HCT116 (cell line): Measurements from ENCODE around the gene RALB. TPM values are rescaled to one million over a fixed set of nuclear protein-coding genes. Genes with fewer than 3 reads are reported as not detected.

Experiments used
- ATAC-seq: fragments of 200-7000 bp; cut with Tn5 transposase; 2 replicates; pipeline ENCODE4 v1.9.1; 2020; ENCODE audit warnings: mild to moderate bottlenecking, moderate library complexity
- BruUV-seq: library from RNA; stranded (reverse); fragments of 400-500 nt; replicated peaks from 2 replicates; lab custom pipeline; 2021; lab: Mats Ljungman, UMichigan
- CTCF ChIA-PET: fragments of 300-600 bp; sonication (Branson Sonifier 250); formaldehyde crosslinking; loops from one replicate; lab custom pipeline; 2021; ENCODE audit warnings: antibody characterized with exemption; lab: Charles Lee
- POLR2A ChIA-PET: fragments of 300-600, 350-600 bp; sonication (Branson Sonifier 250); formaldehyde crosslinking; loops from one replicate; lab custom pipeline; 2021; ENCODE audit warnings: antibody characterized with exemption; lab: Charles Lee
- RAD21 ChIA-PET, 2 experiments: fragments of 300-600 bp; sonication (Branson Sonifier 250); formaldehyde crosslinking; loops; one replicate each; lab custom pipeline; 2023; ENCODE audit warnings: low total read pairs in 2 of 2; ENCODE audit not compliant: uncharacterized antibody in 2 of 2, unreplicated experiment in 2 of 2, low non-redundant PET in 1 of 2; lab: Charles Lee
- DNase-seq: peaks from one replicate; pipeline ENCODE4 v3.0.0-alpha.2; 2010; ENCODE audit warnings: low read depth, low spot score
- H2AFZ ChIP-seq: fragments of 200-600 bp; shearing (Covaris generic), sonication (generic); 2 replicates; pipeline ENCODE4 v1.6.1; 2017; ENCODE audit warnings: low read depth, mixed run types, mixed read lengths, antibody characterized with exemption, low read length; ENCODE audit not compliant: poor library complexity, severe bottlenecking
- H3K27ac ChIP-seq: 2 replicates; pipeline ENCODE4 v1.5.1; 2012; ENCODE audit warnings: low read depth, low read length
- H3K27me3 ChIP-seq: fragments of 200-600 bp; sonication (generic); 2 replicates; pipeline ENCODE4 v1.6.1; 2016; ENCODE audit warnings: mixed run types, low read length, mixed read lengths; ENCODE audit not compliant: insufficient read depth
- H3K36me3 ChIP-seq, 2 experiments: fragments of 200-500 bp in 1 of 2; fragments of 200-600 bp in 1 of 2; sonication (Bioruptor generic) in 1 of 2; sonication (generic) in 1 of 2; 2 replicates each; pipeline versions ENCODE4 v1.5.1 to v1.6.1; 2014 to 2016; ENCODE audit warnings: low read length in 2 of 2, inconsistent platforms in 1 of 2, mixed read lengths in 1 of 2, mixed run types in 1 of 2; ENCODE audit not compliant: insufficient read depth in 2 of 2, control insufficient read depth in 1 of 2
- H3K4me1 ChIP-seq, 2 experiments: fragments of 200-600 bp in 1 of 2; sonication (generic) in 1 of 2; 2 replicates each; pipeline versions ENCODE4 v1.5.1 to v1.6.1; 2012 to 2017; ENCODE audit warnings: low read length in 2 of 2, inconsistent platforms in 1 of 2, mild to moderate bottlenecking in 1 of 2, mixed read lengths in 1 of 2, mixed run types in 1 of 2, moderate library complexity in 1 of 2; ENCODE audit not compliant: insufficient read depth in 2 of 2, control insufficient read depth in 1 of 2
- H3K4me2 ChIP-seq: fragments of 200-600 bp; sonication (generic); 2 replicates; pipeline ENCODE4 v1.6.1; 2017; ENCODE audit warnings: mixed run types, low read length, mixed read lengths
- H3K4me3 ChIP-seq, 2 experiments: fragments of 200-600 bp in 1 of 2; sonication (generic) in 1 of 2; replicated peaks in 1 of 2; 2 replicates each; pipeline ENCODE4 v1.5.1; 2011 to 2016; ENCODE audit warnings: low read length in 2 of 2, control low read depth in 1 of 2, low read depth in 1 of 2, mild to moderate bottlenecking in 1 of 2, mixed read lengths in 1 of 2, mixed run types in 1 of 2
- H3K79me2 ChIP-seq: fragments of 200-600 bp; sonication (generic); 2 replicates; pipeline ENCODE4 v1.6.1; 2017; ENCODE audit warnings: mild to moderate bottlenecking, mixed run types, low read length, moderate library complexity, mixed read lengths; ENCODE audit not compliant: insufficient read depth
- H3K9ac ChIP-seq: fragments of 200-600 bp; sonication (generic); 2 replicates; pipeline ENCODE4 v1.6.1; 2016; ENCODE audit warnings: low read length, mixed read lengths
- H3K9me2 ChIP-seq: fragments of 200-600 bp; sonication (generic), shearing (Covaris generic); 2 replicates; pipeline ENCODE4 v1.6.1; 2017; ENCODE audit warnings: mixed run types, mild to moderate bottlenecking, moderate library complexity; ENCODE audit not compliant: insufficient read depth
- H3K9me3 ChIP-seq, 2 experiments: fragments of 200-500 bp in 1 of 2; fragments of 200-600 bp in 1 of 2; sonication (Bioruptor generic) in 1 of 2; sonication (generic) in 1 of 2; 2 replicates each; pipeline ENCODE4 v1.6.1; 2014 to 2017; ENCODE audit warnings: low read length in 2 of 2, mixed read lengths in 2 of 2, inconsistent platforms in 1 of 2, low read depth in 1 of 2, mild to moderate bottlenecking in 1 of 2, mixed run types in 1 of 2, moderate library complexity in 1 of 2; ENCODE audit not compliant: control insufficient read depth in 1 of 2, insufficient read depth in 1 of 2
- H4K20me1 ChIP-seq: fragments of 200-600 bp; sonication (generic), shearing (Covaris generic); 2 replicates; pipeline ENCODE4 v1.6.1; 2017; ENCODE audit warnings: mixed run types, mild to moderate bottlenecking, moderate library complexity; ENCODE audit not compliant: insufficient read depth
- CBX3 ChIP-seq: IDR thresholded peaks from 2 replicates; pipeline ENCODE4 v1.6.1; 2012; ENCODE audit warnings: low read depth
- EZH2phosphoT487 ChIP-seq: fragments of 200-600 bp; IDR thresholded peaks from 2 replicates; pipeline ENCODE4 v1.6.1; 2018; ENCODE audit warnings: antibody characterized with exemption, borderline replicate concordance
- FOSL1 ChIP-seq: IDR thresholded peaks from 2 replicates; pipeline ENCODE4 v1.6.1; 2012; ENCODE audit warnings: low read depth
- JUND ChIP-seq: IDR thresholded peaks from 2 replicates; pipeline ENCODE4 v1.6.1; 2012
- POLR2A ChIP-seq: IDR thresholded peaks from 2 replicates; pipeline ENCODE4 v1.7.0; 2011; ENCODE audit warnings: borderline replicate concordance; ENCODE audit not compliant: insufficient read depth, insufficient read length; ENCODE audit errors: extremely low read depth
- TCF7L2 ChIP-seq: IDR thresholded peaks from 2 replicates; pipeline ENCODE4 v1.7.0; 2011; ENCODE audit warnings: borderline replicate concordance, inconsistent platforms; ENCODE audit not compliant: insufficient read depth, insufficient read length; ENCODE audit errors: extremely low read depth
- YY1 ChIP-seq: IDR thresholded peaks from 2 replicates; pipeline ENCODE4 v1.6.1; 2011; ENCODE audit warnings: low read length, low read depth, moderate library complexity, mild to moderate bottlenecking; ENCODE audit not compliant: insufficient replicate concordance; ENCODE audit errors: extremely low read depth
- intact Hi-C: fragments of 100-400 bp; cut with micrococcal nuclease; formaldehyde crosslinking; loops from 2 replicates; pipeline ENCODE4 v1.10.0; 2022
- total RNA-seq: library from RNA; stranded (reverse); gene quantifications from one replicate; pipeline ENCODE4 v1.2.1, GENCODE V29; 2021; ENCODE audit not compliant: unreplicated experiment
- TF ChIP-seq, protein P1 (sequence below): IDR thresholded peaks from 2 replicates; pipeline ENCODE4 v1.6.1; 2012
- TF ChIP-seq, protein P2 (sequence below), 3 experiments: fragments of 200-600 bp in 1 of 3; sonication (generic) in 1 of 3; IDR thresholded peaks in 2 of 3; conservative IDR thresholded peaks in 1 of 3; 2 replicates each; pipeline ENCODE4 v1.5.1; 2012 to 2017; ENCODE audit warnings: low read depth in 2 of 3, low read length in 2 of 3, antibody characterized with exemption in 1 of 3, borderline replicate concordance in 1 of 3, control low read depth in 1 of 3, mild to moderate bottlenecking in 1 of 3, mixed read lengths in 1 of 3, mixed run types in 1 of 3, moderate library complexity in 1 of 3; ENCODE audit not compliant: insufficient read depth in 1 of 3
- TF ChIP-seq, protein P3 (sequence below): IDR thresholded peaks from 2 replicates; pipeline ENCODE4 v1.6.1; 2012

Gene RALB
- total RNA-seq, 1 experiment from 2014 or later: 42.8 TPM

DNA sequence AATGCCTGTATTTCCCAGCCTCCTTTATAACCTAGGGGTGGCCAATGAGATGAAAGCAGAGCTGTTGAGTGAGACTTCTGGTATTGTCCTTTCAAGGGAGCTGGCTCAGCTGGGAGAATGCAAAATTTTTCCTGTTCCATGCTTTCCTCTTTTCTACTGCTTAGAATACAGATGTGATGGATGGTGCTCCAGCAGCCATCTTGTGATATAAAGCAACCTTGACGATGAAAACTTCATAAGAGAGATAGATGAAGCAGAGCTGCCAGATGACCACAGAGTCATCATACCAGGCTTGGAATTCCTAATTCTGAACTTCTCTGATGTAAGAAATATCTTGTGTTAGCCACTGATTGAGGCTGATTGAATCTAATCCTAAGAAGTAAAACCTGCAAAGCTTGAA is 81.4 kb downstream of the RALB start:
- no peaks in the 10 kb centered on the region for H3K79me2 ChIP-seq
- BruUV-seq: no TSS peak
- H3K4me3 ChIP-seq: no peak overlapping the region
- DNase-seq (no peak), ATAC-seq (no peak)
- no peak overlapping the region for H2AFZ ChIP-seq
- H3K27me3 ChIP-seq: 0 out of 2 replicates have a peak, but pooled peaks cover 3% of the 10 kb centered on the region
- H4K20me1 ChIP-seq: no peaks in the 10 kb centered on the region
- ChIA-PET RAD21 (no interaction called here), CTCF (no interaction called here), POLR2A (no interaction called here)
- no peaks in the 10 kb centered on the region for H3K9me3 ChIP-seq
- no peak overlapping the region for H3K9ac ChIP-seq
- TF ChIP-seq YY1 (no peak), FOSL1 (no peak), EZH2phosphoT487 (no peak), CBX3 (no peak), TCF7L2 (no peak)
- TF ChIP-seq, protein P1, sequence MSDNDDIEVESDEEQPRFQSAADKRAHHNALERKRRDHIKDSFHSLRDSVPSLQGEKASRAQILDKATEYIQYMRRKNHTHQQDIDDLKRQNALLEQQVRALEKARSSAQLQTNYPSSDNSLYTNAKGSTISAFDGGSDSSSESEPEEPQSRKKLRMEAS: no peak
- no peak overlapping the region for H3K27ac ChIP-seq
- intact Hi-C loops: no loop called here
- H3K4me1 ChIP-seq: no peaks in the 10 kb centered on the region
- no peak overlapping the region for H3K4me2 ChIP-seq
- H3K9me2 ChIP-seq: no peaks in the 10 kb centered on the region
- H3K36me3 ChIP-seq: no peaks in the 10 kb centered on the region

DNA sequence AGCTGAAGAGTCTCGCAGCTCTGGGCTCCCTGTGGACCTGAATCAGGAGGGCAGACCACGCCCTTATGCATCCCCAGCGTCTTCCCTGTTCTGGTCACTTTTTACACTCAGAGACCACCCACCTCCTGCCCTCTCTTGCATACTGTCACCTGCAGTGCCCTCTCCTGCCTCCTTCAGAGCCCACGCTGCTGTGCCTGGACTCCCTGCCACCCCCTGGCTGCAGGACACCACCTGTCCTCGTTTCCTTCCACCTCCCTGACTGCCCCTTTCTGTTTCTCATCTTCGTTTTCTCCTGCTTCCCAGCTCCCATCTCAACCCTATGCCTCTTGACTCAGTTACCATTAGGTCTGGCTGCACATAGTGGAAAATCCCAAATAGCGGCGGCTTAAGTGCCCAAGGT is 84.1 kb downstream of the RALB start:
- no peak overlapping the region for H3K4me3 ChIP-seq
- no peak for DNase-seq
- ChIA-PET CTCF (no interaction called here), RAD21 (no interaction called here), POLR2A (no interaction called here)
- H3K27ac ChIP-seq: no peak overlapping the region
- no peak overlapping the region for H3K4me2 ChIP-seq
- BruUV-seq: no TSS peak
- no peak overlapping the region for H3K9ac ChIP-seq
- no peaks in the 10 kb centered on the region for H4K20me1 ChIP-seq
- no peaks in the 10 kb centered on the region for H3K36me3 ChIP-seq
- no peaks in the 10 kb centered on the region for H3K79me2 ChIP-seq
- no peaks in the 10 kb centered on the region for H3K4me1 ChIP-seq
- no peak overlapping the region for H2AFZ ChIP-seq
- no peaks in the 10 kb centered on the region for H3K9me2 ChIP-seq
- ATAC-seq: no peak
- H3K9me3 ChIP-seq: no peaks in the 10 kb centered on the region
- H3K27me3 ChIP-seq: no peaks in the 10 kb centered on the region
- TF ChIP-seq, protein P2, sequence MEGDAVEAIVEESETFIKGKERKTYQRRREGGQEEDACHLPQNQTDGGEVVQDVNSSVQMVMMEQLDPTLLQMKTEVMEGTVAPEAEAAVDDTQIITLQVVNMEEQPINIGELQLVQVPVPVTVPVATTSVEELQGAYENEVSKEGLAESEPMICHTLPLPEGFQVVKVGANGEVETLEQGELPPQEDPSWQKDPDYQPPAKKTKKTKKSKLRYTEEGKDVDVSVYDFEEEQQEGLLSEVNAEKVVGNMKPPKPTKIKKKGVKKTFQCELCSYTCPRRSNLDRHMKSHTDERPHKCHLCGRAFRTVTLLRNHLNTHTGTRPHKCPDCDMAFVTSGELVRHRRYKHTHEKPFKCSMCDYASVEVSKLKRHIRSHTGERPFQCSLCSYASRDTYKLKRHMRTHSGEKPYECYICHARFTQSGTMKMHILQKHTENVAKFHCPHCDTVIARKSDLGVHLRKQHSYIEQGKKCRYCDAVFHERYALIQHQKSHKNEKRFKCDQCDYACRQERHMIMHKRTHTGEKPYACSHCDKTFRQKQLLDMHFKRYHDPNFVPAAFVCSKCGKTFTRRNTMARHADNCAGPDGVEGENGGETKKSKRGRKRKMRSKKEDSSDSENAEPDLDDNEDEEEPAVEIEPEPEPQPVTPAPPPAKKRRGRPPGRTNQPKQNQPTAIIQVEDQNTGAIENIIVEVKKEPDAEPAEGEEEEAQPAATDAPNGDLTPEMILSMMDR (IDR thresholded peaks at IDR 0.05 in 2 of 3, conservative IDR thresholded peaks at IDR 0.05 in 1 of 3; ENCODE audit: borderline replicate concordance in 1 of 3, insufficient read depth in 1 of 3, low read depth in 2 of 3, low read length in 2 of 3): peak; percentile 10 to 21 (median 11); a peak in 1 of 6 replicates
- TF ChIP-seq POLR2A: no peak
- no peak for TF ChIP-seq JUND
- TF ChIP-seq, protein P3, sequence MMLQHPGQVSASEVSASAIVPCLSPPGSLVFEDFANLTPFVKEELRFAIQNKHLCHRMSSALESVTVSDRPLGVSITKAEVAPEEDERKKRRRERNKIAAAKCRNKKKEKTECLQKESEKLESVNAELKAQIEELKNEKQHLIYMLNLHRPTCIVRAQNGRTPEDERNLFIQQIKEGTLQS: no peak
- intact Hi-C loops: no loop called here
